Measurements from ENCODE around the gene ZNF775.
A peak's percentile ranks its signal among the peaks of the same experiment; 100 is the strongest.

The ZNF775 gene

DNA sequence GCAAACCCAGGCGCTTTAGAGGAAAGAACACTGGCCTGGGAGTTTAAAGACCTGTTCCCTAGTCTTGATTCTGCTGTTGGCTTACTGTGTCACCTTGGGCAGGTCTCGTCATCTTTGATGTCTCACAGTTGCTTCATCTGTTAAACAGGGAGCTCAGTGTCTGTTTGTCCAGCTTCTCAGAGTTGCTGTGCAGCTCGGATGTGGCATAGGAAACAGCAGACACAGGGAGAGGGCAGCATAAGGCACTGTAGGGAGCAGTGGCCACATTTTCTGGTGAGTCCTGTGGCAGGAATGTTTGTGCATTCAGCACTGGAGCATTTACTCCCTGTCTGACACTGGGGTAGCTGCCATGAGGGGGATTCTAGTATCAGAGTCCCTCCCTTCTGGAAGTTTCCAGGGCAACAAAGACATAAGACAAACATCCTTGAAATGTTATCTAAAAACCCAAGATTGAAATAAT is 8.5 kb upstream of the ZNF775 start:
- no peak for TF ChIP-seq SPI1 (IDR thresholded peaks at IDR 0.05; ENCODE audit: borderline replicate concordance, low read depth)
- TF ChIP-seq, protein P1, sequence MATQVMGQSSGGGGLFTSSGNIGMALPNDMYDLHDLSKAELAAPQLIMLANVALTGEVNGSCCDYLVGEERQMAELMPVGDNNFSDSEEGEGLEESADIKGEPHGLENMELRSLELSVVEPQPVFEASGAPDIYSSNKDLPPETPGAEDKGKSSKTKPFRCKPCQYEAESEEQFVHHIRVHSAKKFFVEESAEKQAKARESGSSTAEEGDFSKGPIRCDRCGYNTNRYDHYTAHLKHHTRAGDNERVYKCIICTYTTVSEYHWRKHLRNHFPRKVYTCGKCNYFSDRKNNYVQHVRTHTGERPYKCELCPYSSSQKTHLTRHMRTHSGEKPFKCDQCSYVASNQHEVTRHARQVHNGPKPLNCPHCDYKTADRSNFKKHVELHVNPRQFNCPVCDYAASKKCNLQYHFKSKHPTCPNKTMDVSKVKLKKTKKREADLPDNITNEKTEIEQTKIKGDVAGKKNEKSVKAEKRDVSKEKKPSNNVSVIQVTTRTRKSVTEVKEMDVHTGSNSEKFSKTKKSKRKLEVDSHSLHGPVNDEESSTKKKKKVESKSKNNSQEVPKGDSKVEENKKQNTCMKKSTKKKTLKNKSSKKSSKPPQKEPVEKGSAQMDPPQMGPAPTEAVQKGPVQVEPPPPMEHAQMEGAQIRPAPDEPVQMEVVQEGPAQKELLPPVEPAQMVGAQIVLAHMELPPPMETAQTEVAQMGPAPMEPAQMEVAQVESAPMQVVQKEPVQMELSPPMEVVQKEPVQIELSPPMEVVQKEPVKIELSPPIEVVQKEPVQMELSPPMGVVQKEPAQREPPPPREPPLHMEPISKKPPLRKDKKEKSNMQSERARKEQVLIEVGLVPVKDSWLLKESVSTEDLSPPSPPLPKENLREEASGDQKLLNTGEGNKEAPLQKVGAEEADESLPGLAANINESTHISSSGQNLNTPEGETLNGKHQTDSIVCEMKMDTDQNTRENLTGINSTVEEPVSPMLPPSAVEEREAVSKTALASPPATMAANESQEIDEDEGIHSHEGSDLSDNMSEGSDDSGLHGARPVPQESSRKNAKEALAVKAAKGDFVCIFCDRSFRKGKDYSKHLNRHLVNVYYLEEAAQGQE (IDR thresholded peaks at IDR 0.05; ENCODE audit: insufficient replicate concordance, low read depth), result no peak
- no peak for TF ChIP-seq POLR2AphosphoS5 (IDR thresholded peaks at IDR 0.05; ENCODE audit: low read depth)
- no peak for TF ChIP-seq CTCF (IDR thresholded peaks at IDR 0.05; ENCODE audit: insufficient read depth, low read length)
- no peak for TF ChIP-seq GABPA (IDR thresholded peaks at IDR 0.05; ENCODE audit: low read depth)
- Histone ChIP-seq H3K4me3 (replicated peaks; ENCODE audit: insufficient read depth, low read length) (peak overlapping the region; percentile 77), H3K27ac (replicated peaks) (peak overlapping the region; percentile 100), H3K27me3 (ENCODE audit: insufficient read depth, poor library complexity, severe bottlenecking) (no peaks in the 10 kb centered on the region)
- DNase-seq (ENCODE audit: low read depth in 1 of 2, low spot score in 1 of 2), result no peak

GRCh38 chr7:150371131-150371995 is 7.8 kb upstream of the ZNF775 start:
- Histone ChIP-seq H3K27me3 (ENCODE audit: insufficient read depth, poor library complexity, severe bottlenecking) (no peaks in the 10 kb centered on the region), H3K27ac (replicated peaks) (peak overlapping the region; percentile 100), H3K4me3 (replicated peaks; ENCODE audit: insufficient read depth, low read length) (no peak overlapping the region)
- no peak for DNase-seq (ENCODE audit: low read depth in 1 of 2, low spot score in 1 of 2)
- TF ChIP-seq CTCF (IDR thresholded peaks at IDR 0.05; ENCODE audit: insufficient read depth, low read length), result no peak
- no peak for TF ChIP-seq SPI1 (IDR thresholded peaks at IDR 0.05; ENCODE audit: borderline replicate concordance, low read depth)
- no peak; the same call in 1 of the 2 replicates for TF ChIP-seq POLR2AphosphoS5 (IDR thresholded peaks at IDR 0.05; ENCODE audit: low read depth)
- TF ChIP-seq, protein P1 (IDR thresholded peaks at IDR 0.05; ENCODE audit: insufficient replicate concordance, low read depth), result no peak

GRCh38 chr7:150371996-150372270 is 7.2 kb upstream of the ZNF775 start:
- no peaks in the 10 kb centered on the region for H3K27me3 ChIP-seq (ENCODE audit: insufficient read depth, poor library complexity, severe bottlenecking)
- no peak overlapping the region for H3K27ac ChIP-seq (replicated peaks)
- DNase-seq (ENCODE audit: low read depth in 1 of 2, low spot score in 1 of 2), result no peak
- TF ChIP-seq POLR2AphosphoS5 (IDR thresholded peaks at IDR 0.05; ENCODE audit: low read depth) (no peak), CTCF (IDR thresholded peaks at IDR 0.05; ENCODE audit: insufficient read depth, low read length) (no peak), GABPA (IDR thresholded peaks at IDR 0.05; ENCODE audit: low read depth) (no peak), SPI1 (IDR thresholded peaks at IDR 0.05; ENCODE audit: borderline replicate concordance, low read depth) (no peak)
- TF ChIP-seq, protein P1 (IDR thresholded peaks at IDR 0.05; ENCODE audit: insufficient replicate concordance, low read depth), result no peak
- no peak overlapping the region for H3K4me3 ChIP-seq (replicated peaks; ENCODE audit: insufficient read depth, low read length)

Data from HL-60 (cell line).